Measurements from ENCODE around the gene CCL7. TPM values are rescaled to one million over a fixed set of nuclear protein-coding genes. Genes with fewer than 3 reads are reported as not detected.

Gene CCL7
- total and polyA plus RNA-seq, 2 of the 4 experiments (the other 2 are of a cell fraction): 0.18 to 0.58 TPM

- dilution Hi-C loops (cut with HindIII; ENCODE audit: low sequenced_read_pairs, unreplicated experiment) (no loop called here), in situ Hi-C loops (cut with MboI; ENCODE audit: low sequenced_read_pairs) (no loop called here), intact Hi-C loops (cut with micrococcal nuclease) (no loop called here)
- ChIA-PET POLR2A (ENCODE audit: unreplicated experiment) (no interaction called here), CTCF (no interaction called here)
- no peaks in the 10 kb centered on the region for H3K27me3 ChIP-seq (ENCODE audit: control insufficient read depth, insufficient read depth, low read length)
- ATAC-seq (ENCODE audit: low read depth) (no peak), DNase-seq (no peak)
- H3K4me2 ChIP-seq (ENCODE audit: low read depth, low read length): no peak overlapping the region
- no peak overlapping the region for H2AK5ac ChIP-seq (ENCODE audit: low read depth, low read length)
- H4K5ac ChIP-seq (ENCODE audit: low read depth, low read length): no peak overlapping the region
- H4K8ac ChIP-seq (ENCODE audit: low read depth in 2 of 2, low read length in 2 of 2): no peak overlapping the region
- no peak overlapping the region for H2BK15ac ChIP-seq (ENCODE audit: low read depth, low read length)
- H2BK5ac ChIP-seq (ENCODE audit: low read depth, low read length, poor library complexity, severe bottlenecking): no peak overlapping the region
- H4K20me1 ChIP-seq (ENCODE audit: insufficient read depth, low read length): no peaks in the 10 kb centered on the region
- no peak overlapping the region for H2BK120ac ChIP-seq (ENCODE audit: low read depth, low read length)
- H2AK9ac ChIP-seq (replicated peaks; ENCODE audit: low read depth, low read length, poor library complexity): no peak overlapping the region
- no peaks in the 10 kb centered on the region for H3K9me3 ChIP-seq (ENCODE audit: control insufficient read depth, insufficient read depth, low read length)
- H3K14ac ChIP-seq (replicated peaks; ENCODE audit: low read depth, low read length): no peak overlapping the region
- no peak overlapping the region for H3K4ac ChIP-seq (ENCODE audit: low read depth, low read length)
- H3K9me1 ChIP-seq (ENCODE audit: insufficient read depth, low read length): 0 out of 2 replicates have a peak, but pooled peaks cover 3% of the 10 kb centered on the region
- no peak overlapping the region for H3K18ac ChIP-seq (ENCODE audit: low read depth, low read length)
- BruUV-seq (replicated peaks): no TSS peak
- no peaks in the 10 kb centered on the region for H3K36me3 ChIP-seq (ENCODE audit: control insufficient read depth, insufficient read depth, low read length)
- H3K4me3 ChIP-seq (ENCODE audit: insufficient read depth, low read depth, low read length): no peak overlapping the region
- H3K9ac ChIP-seq (ENCODE audit: low read depth, low read length): no peak overlapping the region
- no peak overlapping the region for H4K91ac ChIP-seq (ENCODE audit: insufficient read depth, low read depth, low read length)
- H3K27ac ChIP-seq (ENCODE audit: insufficient read depth, low read length): no peak overlapping the region
- WGBS, 2 experiments (ENCODE audit: extremely low coverage in 2 of 2, insufficient read length in 1 of 2): 66% methylated on average over 6 of the region's 7 CpGs; no CpG with 5 or more reads in 1 of the 2 experiments
- no peak overlapping the region for H3K56ac ChIP-seq (ENCODE audit: extremely low read depth, insufficient read depth, low read length)
- H2BK20ac ChIP-seq (ENCODE audit: low read depth, low read length): no peak overlapping the region
- H3K4me1 ChIP-seq (ENCODE audit: control insufficient read depth, insufficient read depth, low read length): peaks cover 6% of the 10 kb centered on the region
- H2AFZ ChIP-seq (replicated peaks; ENCODE audit: low read length, poor library complexity): no peak overlapping the region
- no peak overlapping the region for H3K23ac ChIP-seq (ENCODE audit: low read depth, low read length)
- H3K79me1 ChIP-seq (ENCODE audit: low read depth in 1 of 2, low read length in 2 of 2): no peaks in the 10 kb centered on the region
- TF ChIP-seq RAD21 (IDR thresholded peaks at IDR 0.05; ENCODE audit: low read length) (no peak), RFX5 (IDR thresholded peaks at IDR 0.05; ENCODE audit: low read depth, low read length) (no peak), USF2 (IDR thresholded peaks at IDR 0.05; ENCODE audit: low read depth, low read length) (no peak), NFE2L2 (IDR thresholded peaks at IDR 0.05; ENCODE audit: low read depth, low read length) (no peak), POLR2A (IDR thresholded peaks at IDR 0.05; ENCODE audit: low read depth, low read length) (no peak), CHD1 (IDR thresholded peaks at IDR 0.05; ENCODE audit: low read depth, low read length) (no peak), MAFK (IDR thresholded peaks at IDR 0.05; ENCODE audit: low read depth, low read length) (no peak), FOS (IDR thresholded peaks at IDR 0.05; ENCODE audit: low read depth, low read length) (no peak), SMC3 (IDR thresholded peaks at IDR 0.05; ENCODE audit: low read depth, low read length) (no peak), MAZ (IDR thresholded peaks at IDR 0.05; ENCODE audit: borderline replicate concordance, low read depth, low read length) (no peak), RCOR1 (IDR thresholded peaks at IDR 0.05; ENCODE audit: insufficient replicate concordance, low read length) (no peak), MXI1 (IDR thresholded peaks at IDR 0.05; ENCODE audit: borderline replicate concordance, low read depth, low read length) (no peak)
Observed at GRCh38 chr17:34243364-34244320, 26.4 kb upstream of the CCL7 start.
